Activated gamma-delta T cell treated with Interleukin-2 at 50 U/mL for 16 hours (primary cell): ENCODE measurements around the gene FLRT3.

Source experiments
- DNase-seq: peaks from one replicate; pipeline ENCODE4 v3.0.0-alpha.2; 2020

The FLRT3 gene

GRCh38 chr20:14337400-14338171, at the start of gene FLRT3:
Gene FLRT3 (minus strand): TSS chr20:14337612. CDS start chr20:14327506, 10,106 bp downstream.
- DNase-seq: no peak

DNA sequence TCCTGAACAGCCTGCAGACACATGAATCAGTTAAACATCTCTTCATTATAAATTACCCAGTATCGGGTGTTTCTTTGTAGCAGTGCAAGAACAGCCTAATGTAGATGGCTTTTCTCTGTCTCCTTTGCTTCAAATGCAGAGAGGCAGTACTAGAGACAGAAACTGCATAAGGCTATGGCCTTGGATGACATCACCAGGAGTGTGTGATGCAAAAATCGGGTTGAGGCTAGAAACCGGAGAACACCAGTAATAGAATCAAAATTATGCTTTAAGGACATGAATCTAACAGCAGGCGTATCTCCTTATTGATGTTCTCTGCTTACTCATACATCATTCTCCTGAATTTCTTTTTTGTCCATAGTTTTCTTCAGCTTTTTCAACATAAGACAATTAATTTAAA, 49.3 kb upstream of the FLRT3 start:
- no peak for DNase-seq

- no peak for DNase-seq
Observed at GRCh38 chr20:14385176-14385740, 47.8 kb upstream of the FLRT3 start.

GRCh38 chr20:14384416-14385175, 47.2 kb upstream of the FLRT3 start:
- no peak for DNase-seq

- no peak for DNase-seq
Observed at GRCh38 chr20:14383335-14383734, 45.9 kb upstream of the FLRT3 start.

GRCh38 chr20:14378326-14378725, 40.9 kb upstream of the FLRT3 start:
- no peak for DNase-seq

DNA sequence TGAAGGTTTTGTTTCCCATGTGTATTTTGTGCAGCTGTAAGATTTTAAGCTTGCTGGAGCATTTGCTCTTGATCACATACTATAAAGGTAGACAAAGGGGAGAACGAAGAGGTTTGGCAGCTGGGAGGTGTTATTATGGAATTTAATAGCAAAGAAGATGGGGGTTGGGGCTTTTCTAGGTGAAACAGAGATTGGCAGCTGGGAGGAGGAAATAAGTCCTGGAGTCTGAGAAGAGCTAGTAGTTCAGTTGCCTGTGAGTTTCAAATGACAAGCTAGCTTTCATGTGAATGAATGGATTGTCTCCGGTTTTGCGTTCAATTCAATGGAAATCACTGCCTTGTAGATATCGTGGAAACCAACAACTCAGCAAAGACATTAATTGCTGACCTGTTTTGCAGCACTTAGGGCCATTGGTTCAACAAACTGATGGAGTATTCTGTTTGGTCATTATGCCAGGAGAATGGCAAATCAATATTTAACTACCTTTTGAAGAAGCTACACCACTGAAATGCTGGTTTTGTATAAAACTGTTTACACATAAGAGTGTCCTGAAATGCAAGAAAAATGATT, 38.1 kb upstream of the FLRT3 start:
- DNase-seq: no peak

GRCh38 chr20:14374196-14374595, 36.8 kb upstream of the FLRT3 start:
- no peak for DNase-seq

- no peak for DNase-seq
Observed at GRCh38 chr20:14361509-14362345, 24.3 kb upstream of the FLRT3 start.

DNA sequence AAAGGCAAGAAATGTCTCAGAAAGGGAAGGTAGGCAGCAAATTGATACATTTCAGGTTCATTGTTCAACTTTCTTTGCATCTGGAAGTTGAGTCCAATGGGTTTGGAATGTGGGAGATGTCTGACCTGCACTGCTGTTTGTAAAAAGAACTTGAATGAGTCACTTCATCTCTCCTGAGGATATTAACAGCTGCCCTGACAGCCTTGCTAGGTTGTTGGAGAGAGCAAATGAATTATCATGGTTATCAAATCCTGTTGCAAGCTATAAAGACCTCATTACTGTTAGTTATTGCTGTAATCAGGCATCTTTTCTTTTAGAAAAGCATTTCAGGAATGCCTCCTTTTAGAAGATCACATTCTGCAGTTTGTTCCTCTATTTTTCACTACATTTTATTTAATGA, 23.0 kb upstream of the FLRT3 start:
- DNase-seq: no peak

DNA sequence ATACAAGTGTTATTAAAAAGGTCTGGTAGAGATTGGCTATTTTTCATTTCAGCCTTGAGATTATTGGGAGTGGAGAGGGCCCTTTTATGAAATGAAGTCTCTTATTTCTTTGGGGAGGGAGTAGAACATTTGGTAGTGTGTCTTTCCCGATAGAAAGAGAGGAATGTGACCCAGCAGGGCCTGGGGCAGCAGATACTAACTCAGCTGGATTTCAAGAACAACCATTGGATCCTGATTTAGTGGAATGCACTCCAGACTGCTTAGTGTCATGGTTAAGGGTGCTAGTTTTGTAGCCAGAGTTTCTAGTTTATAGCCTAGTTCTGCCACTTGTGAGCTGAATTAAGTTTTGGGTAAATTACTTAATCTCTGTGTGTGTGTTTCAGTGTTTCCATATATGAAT, 18.4 kb upstream of the FLRT3 start:
- DNase-seq: no peak

DNA sequence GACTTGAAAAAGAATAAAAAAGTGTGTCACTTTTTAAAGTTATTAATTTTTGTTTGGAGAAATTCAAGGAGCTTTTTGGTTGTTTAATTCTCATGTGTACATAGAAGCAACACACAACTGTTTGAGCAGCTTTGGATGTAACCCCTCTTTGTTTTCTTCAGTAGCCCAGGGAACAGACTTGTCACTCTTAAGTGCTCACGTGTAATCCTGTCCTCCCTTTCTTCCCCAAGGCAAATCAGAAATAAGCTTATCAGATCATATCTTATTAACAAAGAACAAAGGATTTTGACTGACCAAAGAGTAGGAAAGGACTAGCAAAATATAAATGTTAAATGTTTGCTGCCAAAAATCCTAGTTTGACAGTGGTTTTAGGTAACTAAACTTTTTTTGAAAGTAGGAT, 7.3 kb upstream of the FLRT3 start:
- DNase-seq: no peak

DNA sequence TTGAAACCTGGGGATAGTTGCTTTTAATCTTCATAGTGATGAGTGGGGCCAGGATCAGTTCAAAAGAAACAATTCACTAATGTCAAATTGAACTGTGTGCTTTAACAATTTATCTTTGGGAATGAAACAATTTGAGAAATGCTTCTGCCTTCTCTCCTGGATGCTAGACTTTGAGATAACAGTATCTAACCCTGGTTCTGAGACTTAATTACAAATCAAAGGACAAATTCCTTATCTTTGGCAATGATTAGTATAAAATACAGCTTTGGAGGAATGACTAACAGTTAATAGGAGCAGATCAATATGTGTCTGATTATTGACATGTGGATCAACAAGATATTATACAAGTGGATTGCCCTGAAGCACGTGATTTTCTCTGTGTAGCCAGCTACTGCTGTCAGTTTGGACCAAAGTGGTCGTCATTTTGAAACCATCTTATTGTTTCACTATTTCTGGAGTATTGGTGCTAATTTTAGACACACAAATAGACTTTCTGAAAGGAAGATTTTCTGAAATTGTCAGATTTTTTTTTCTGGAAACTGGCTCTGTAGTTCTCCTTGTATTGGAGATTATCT, 6.2 kb upstream of the FLRT3 start:
- no peak for DNase-seq

DNA sequence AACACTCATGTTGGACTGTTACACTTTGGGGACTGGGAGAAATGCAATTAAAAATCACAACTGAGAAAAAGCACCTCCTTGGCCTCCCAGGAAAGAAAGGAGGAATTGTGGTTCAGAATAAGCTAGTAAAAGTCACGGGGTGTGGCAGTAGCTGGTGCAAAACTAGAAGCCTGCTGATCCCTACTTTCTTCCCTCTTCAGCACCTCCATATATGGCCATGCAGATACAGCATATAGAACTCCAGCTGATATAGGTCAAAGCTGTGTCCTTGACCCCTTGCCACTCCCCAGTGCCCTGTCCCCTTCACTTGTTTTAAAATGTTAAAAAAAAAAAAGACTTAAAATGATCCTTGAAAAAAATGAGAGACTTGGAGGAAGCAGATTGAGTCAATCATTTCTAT, 5.5 kb upstream of the FLRT3 start:
- DNase-seq: no peak

DNA sequence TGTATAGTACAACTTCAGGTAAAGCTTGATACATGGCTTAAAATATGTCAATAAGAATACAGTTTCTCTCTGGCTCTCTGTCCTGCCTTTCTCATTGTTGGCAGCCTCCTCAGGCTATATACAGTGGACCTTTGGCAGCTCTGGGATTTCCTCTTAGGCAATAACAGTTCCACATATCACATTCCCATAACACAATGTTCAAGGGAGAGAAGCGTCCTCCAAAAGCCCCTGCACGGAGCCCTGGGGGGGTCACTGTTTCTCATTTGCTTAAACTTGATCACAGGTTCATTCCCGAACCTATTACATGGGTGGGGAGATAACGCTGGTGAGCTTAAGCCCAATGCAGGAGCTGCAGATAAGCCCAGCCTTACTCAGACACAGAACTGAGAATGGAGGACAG, 4.4 kb upstream of the FLRT3 start:
- no peak for DNase-seq

GRCh38 chr20:14336686-14337085, 726 bp downstream of the FLRT3 start:
- DNase-seq: no peak

- DNase-seq: no peak
Observed at GRCh38 chr20:14335052-14335451, 2.4 kb downstream of the FLRT3 start.

DNA sequence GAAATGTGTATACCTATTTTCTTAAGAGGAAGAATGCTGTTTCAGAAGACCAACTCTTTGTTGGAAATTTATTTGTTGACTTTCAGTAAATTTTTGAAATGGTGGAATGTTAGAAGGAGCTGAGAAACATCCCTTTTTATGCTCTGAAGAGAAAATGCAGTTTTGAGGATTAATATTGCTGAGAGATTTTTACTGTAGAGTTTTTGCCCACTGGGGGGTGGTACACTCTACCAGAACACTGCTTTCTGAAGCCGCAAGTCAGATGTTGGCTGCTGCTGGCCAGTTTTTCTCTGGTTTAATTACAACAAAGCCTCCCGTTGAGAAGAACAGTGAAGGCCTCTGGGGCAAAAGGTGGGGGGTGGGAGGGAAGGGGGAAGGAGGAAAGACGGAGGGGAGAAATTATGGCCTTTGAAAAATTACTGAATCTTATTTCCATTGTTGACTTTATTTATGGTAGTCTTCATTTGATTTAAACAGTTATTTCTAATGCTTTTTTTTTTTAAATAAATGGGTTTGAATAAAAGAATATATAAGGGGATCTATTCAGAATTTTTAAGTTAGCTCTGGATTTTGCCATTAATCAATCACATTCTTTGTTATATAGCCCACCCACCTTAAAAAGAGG, 3.0 kb downstream of the FLRT3 start:
- no peak for DNase-seq

GRCh38 chr20:14333721-14334120, 3.7 kb downstream of the FLRT3 start:
- no peak for DNase-seq

DNA sequence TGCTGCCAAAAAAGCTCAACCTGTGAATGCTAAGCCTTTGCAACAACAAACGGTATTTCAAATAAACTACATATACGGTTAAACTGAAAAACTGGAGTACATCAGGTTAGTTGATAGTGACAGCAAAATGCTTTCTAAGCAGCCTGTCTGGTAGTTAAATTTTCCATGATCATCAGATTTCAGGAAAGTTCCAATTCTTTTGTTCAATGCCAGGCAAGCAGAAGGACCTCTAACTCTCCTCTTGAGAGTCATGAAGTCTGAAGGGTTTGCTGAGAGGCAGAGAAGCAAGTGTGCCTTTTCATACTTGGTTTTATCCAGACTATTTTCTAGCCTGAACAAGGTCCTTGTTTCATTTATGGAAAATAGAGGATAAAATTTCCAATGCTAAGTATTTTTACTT, 4.5 kb downstream of the FLRT3 start:
- no peak for DNase-seq

DNA sequence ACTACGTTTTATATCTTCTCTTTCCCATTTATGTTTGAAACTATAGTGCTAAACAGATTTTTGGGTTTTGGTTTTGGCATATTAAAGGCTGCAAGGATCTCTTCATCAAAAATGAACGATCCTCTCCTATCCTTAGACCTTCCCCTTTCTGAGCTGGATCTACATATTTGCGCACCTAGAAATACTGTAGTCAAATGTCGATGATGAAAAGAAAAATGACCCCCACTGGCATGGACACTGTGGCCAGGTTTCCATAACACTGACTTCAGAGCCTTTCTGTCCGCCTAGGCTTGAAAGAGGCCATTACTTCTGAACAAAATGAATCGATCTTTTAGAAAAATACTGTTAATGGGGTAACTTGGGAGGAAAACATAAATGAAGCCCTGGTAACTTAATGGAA, 5.8 kb downstream of the FLRT3 start:
- DNase-seq: no peak

DNA sequence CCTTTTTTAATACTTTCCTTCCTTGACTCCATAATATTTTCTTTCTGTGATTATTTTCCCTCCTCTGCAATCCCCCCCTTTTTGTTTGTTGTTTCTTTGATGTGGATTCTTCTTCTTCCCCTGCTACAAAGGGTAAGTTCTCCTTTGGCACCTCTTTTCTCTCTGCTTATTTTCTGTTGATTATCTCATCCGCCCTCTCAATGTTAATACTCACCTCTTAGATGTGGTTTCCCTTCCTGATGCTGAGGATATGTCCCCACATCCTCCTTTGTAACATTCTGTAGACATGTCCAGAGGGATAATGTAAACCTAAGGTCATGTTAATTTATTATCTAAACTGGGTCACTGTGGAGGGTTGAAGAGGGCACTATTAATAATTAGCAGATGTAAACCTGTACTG, 17.7 kb downstream of the FLRT3 start:
- no peak for DNase-seq
